Left renal cortex interstitium (tissue), 4 donors: ENCODE results near the gene CIPC. TPM values are rescaled to one million over a fixed set of nuclear protein-coding genes. Genes with fewer than 3 reads are reported as not detected.

ENCODE experiments used
- DNase-seq, 4 donors: peaks; one replicate each; pipeline ENCODE4 v3.0.0-alpha.2; 2013; ENCODE audit warnings: low read depth in 4 of 4, low spot score in 2 of 4, missing footprints in 1 of 4
- polyA plus RNA-seq, 4 donors: library from polyadenylated mRNA; unstranded; fragments of 120-200 nt; gene quantifications; one replicate each; pipeline ENCODE4 v1.2.1, GENCODE V29; 2013; ENCODE audit not compliant: insufficient read length in 4 of 4

The CIPC gene, protein sequence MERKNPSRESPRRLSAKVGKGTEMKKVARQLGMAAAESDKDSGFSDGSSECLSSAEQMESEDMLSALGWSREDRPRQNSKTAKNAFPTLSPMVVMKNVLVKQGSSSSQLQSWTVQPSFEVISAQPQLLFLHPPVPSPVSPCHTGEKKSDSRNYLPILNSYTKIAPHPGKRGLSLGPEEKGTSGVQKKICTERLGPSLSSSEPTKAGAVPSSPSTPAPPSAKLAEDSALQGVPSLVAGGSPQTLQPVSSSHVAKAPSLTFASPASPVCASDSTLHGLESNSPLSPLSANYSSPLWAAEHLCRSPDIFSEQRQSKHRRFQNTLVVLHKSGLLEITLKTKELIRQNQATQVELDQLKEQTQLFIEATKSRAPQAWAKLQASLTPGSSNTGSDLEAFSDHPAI
- 10 to 100 TPM; 21.2 to 27.7 (median 24.1) TPM for polyA plus RNA-seq

DNA sequence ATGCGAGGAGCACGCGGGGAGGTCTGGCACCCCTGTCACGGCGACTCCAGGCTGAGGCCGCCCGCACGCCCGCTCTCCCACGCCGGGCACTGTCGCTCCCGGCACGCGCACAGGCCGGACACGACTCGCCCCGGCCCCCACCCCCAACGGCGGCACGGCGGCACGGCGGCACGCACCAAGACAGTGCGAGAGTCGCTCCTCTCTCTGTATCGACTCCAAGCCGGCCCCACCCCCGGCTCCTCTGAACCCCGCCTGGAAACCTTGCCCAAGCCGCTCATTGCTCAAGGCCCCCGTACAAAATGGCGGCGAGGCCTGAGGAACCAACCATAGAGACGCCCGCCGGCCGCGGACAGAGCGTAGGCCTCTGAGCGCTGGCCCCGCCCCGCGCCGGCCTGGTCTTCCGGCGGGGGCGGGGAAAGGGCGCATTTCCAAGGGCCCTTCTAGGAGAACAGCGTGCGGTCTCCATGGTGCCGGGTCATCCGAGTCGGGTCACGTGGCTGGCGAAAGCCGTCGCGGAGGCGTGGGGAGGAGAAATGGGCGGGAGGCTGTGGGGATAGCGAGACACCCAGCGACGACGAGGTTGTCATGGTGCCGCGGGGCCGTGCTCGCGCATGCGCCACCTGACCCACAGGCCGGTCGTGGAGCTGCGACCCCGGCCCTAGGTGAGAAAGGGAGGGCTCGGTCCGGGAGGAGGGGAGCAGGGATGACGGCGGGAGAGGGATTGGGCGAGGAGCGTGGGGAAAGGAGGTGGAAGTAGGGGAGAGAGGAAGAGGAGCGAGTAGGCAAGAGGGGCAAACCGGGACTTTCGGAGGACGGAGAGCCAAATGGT lies at the start of gene CIPC:
Gene CIPC, plus strand, starts transcription at position 559 of the 829 bp plus-strand sequence. CDS start 7,451 bp downstream, outside the sequence.
- DNase-seq = peak; percentile 94 to 99 (median 98)

- DNase-seq = no peak
Measured at GRCh38 chr14:77051116-77051515, 46.9 kb upstream of the CIPC start.

DNA sequence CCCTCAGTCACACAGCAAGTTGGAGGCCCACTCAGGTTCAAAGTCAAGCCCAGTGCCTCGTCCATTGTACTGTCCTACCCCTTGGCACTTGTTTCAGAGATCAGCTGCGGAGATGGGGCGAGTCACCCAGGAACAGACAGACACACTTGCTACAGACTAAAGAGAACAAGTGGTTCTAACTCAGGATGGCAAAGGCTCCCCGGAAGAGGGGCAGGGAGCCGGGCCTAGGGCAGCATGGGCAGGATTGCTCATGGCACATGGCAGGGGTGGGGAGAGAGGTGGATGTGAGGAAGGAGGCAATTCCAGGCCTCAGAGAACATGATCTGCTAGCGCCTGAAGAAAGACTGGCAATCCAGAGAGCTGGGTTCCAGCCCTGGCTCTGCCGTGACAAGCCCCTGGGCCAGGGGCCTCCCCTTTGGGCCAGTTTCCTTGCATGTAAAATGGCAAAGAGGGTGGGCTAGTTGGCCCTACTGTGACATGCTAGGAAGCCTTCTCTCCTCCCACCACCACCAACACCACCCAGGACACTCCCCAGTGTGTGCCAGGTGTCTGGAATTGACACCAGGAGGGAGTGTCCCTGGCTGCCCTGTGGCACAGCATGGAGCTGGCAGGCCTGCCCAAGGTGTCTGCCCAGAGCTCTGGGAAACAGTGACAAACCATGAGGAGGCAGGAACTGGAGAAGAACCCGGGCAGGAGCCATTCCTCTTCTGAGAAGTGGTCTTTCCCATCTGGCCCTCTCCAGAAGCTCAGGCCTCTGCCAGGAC lies 45.6 kb upstream of the CIPC start:
- DNase-seq = no peak

DNA sequence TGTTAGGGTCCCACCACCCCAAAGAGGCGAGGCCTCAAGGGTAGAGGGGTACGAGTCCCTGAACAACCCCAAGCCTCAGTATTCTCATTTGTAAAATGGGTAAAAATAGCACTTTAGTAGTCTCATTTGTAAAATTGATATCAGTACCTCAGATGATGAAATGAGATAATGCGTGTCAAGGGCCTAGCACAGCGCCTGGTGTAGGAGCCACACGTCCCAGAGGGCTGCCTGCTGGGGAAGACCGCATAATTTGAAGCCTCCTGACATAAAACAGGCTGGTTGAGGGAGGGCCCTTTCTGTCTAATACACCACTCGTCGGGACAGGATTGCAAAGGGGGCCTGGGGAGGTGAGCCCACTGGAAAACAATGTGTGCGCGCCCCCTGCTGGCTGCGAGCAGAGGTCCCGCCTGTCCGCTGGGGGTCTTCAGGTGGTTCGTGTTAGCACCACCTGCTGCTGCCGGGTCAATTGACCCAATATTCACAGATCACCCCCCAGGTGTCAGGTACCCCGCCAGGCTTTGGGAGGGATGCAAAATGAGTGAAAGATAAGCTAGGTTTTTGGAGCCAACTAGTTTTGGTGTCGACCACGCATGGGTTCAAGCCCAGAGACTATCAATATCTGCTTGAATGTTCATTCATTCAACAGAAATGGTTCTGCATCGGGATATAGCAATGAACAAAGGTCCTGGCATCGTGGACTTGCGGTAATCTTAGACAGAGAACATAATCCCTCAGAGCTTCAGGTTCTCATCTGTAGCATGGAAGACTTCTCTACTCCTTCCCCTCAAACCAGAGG lies 44.8 kb upstream of the CIPC start:
- DNase-seq = no peak

GRCh38 chr14:77055306-77055705 lies 42.8 kb upstream of the CIPC start:
- DNase-seq = no peak

DNA sequence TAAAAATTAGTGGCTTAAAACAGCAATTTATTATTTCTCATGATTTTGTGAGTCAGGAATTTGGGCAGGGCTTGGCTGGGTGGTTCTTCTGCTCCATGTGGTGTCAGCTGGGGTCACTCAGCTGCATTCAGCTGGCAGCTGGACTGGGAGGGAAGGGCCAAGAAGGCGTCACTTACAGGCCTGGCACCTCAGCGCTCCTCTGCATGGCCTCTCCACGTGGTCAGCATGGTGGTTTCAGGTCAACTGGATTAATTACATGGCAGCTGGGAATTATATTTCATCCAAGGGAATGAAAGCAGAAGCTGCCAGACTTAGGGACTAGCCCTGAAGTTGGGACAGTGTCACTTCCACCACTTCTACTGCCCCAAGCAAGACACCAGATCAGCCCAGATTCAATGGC lies 42.1 kb upstream of the CIPC start:
- DNase-seq = no peak

- DNase-seq = no peak
Measured at GRCh38 chr14:77058117-77058516, 39.9 kb upstream of the CIPC start.

DNA sequence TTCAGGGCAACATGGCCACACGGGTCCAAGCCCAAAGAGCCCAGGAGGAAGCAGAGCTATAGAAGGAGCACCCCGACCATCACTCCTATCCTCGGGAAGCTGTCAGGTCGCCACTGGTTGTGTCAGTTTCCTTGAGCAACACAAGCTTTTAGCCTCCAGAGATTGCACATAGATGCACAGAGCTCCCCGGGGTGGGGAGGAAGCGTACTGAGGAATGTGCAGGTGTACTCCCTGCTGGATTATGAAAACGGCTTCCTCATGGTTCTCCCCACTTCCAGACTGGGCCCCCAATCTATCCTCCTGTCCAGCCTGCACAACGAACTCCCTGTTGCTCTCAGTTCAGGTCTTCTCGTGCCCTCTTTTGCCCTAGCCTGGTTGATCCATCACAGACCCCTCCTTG lies 39.3 kb upstream of the CIPC start:
- DNase-seq = no peak

GRCh38 chr14:77059276-77059915 lies 38.7 kb upstream of the CIPC start:
- DNase-seq = no peak

GRCh38 chr14:77061630-77062257 lies 36.3 kb upstream of the CIPC start:
- no peak for DNase-seq

DNA sequence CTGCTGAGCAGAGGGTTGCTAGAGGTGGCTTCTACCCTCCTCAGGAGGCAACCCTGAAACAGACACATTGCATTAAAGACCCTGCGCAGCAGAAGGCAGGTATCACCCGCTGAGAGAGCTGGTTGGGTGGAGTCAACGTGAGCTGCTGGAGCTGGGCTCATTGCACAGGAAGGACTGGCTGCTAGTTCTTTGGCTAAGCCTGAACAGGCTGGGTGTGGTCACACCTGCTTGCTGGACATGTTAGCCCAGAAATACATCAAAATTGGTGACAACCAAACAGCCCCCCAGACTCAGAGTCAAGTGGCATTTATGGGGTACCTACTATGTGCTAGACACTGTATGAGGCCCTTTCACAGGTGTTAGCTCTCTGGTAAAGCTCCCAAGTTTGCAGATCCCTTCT lies 35.8 kb upstream of the CIPC start:
- no peak for DNase-seq

DNA sequence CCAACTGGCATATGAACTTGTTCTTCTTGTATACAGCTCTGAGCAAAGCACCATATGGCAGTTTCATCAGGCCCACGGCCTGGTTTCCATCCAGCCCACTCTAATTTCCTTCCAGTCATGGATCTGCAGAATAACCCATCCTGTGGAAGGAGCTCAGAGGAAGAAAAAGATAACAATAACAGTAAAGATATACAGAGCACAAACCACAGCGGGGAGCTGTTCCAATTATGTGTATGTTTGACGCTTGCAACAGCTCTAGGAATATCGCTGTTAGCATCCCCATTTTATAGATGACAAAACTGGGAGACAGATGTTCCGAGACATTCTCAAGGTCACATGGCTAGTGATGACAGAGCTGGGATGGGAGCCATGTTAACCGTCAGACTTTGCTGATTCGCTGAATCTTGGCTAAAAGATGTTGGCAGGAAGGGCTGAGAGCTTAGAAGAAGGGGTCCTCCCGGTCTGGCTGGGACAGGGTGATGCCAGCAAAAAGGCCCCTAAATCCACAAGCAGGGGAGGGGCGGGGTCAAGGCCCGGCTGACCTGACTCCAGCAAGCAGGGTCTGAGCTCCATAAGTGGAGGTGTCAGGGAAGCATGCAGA lies 34.4 kb upstream of the CIPC start:
- no peak for DNase-seq

- DNase-seq = no peak
Measured at GRCh38 chr14:77064521-77065178, 33.4 kb upstream of the CIPC start.

DNA sequence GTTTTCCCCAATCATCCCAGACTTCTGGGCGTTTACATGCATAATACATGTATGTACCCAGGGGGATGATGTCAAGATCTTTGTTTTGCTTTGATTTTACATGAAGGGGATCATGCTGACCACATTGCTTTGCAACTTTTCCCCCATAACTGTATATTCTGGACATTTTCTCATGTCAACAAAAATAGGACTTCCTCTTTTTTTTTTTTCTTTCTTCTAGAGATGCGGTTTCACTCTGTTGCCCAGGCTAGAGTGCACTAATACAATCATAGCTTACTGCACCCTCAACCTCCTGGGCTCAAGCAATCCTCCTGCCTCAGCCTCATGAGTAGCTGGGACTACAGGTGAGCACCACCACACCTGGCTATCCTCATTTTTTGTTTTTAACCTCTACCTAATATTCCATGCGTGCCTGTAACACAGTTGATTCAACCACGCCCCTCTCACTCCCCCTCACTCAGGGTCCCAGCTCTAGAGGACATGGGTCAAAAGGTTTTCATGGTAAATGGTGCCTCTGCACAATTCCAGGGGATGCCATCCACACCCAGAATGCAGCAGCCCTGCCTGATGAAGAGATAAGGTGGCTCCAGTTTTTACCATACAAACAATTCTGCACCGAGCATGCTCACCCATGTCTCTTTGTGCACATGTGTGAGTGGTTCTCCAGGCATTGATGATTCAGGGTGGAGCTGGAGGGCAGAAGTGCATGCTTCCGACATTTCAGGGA lies 32.0 kb upstream of the CIPC start:
- DNase-seq = no peak

DNA sequence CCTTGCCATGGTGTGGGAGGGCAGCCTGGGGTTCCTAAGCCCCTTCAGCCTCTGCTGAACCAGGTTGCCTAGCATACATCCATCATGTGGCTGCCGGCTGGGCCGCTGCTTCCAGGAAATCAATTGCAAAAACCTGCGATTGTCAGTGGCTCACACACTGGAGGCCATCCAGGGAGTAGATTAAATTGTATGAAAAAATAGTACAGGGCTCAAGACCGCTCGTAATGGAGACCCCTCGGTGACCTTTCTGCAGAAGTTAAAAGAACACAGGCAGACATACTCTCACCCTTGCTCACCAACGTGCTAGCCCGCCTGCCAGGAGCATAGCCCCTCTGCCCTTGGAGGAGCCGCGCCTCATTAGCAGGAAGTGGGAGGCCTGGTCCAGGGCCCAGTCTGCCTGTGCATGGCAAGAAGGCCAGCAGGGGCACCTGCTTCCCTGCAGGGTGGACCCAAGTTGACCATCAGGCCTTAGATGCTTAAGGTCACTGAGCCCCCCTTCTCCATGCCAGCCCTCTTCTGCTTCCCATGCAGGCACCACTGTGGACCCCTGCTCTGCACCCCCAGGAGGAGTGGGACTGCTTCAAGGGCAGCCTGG lies 31.4 kb upstream of the CIPC start:
- DNase-seq = no peak

DNA sequence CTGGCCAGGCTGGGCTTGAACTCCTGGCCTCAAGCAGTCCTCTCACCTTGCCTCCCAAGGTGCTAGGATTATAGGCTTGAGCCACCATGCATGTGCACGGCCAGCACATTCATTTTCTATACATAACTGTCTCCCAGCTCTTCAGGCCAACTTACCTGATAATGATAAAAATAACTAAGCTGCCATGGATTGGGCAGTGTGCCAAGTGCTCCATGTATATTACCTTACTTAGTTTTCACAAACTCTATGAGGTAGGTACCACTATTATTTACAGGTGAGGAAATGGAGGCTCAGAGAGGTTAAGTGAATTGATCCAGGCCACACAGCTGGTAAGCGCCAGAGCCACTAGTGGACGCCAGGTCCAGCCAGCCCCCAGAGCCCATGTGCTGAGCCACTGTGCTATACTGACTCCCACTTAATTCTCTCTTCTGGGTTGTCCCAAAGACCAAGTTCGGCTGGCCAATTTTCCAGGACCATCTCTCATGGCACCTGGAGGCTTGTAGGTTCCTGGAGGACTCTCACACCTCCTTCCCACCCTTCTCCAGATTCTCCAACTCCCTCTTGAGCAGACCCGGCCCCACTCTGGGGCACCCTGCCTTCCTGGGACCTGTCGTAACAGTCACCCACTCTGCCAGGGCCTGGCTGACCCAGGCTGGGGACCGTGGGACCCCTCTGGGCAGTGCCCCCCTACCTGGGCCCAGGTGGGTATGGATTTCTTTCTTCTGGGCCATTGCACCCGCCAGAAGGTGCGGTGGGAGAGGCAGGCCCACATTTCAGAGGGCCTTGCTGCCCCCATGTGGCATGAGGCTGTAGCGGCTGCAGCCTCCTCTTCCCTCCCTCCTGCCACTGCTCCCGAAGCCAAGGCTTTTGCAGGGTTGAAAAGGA lies 30.2 kb upstream of the CIPC start:
- DNase-seq = peak in 1 of 4 donors; percentile 60
